GM21526 (cell line): ENCODE data around the gene SOD3.
A peak's percentile ranks its signal among the peaks of the same experiment; 100 is the strongest.

Experiments used
- ATAC-seq: cut with Tn5 transposase; IDR thresholded peaks from one replicate; pipeline ENCODE4 v1.9.1; 2021; ENCODE audit warnings: moderate library complexity; ENCODE audit not compliant: unreplicated experiment, low FRiP score

SOD3 gene, protein sequence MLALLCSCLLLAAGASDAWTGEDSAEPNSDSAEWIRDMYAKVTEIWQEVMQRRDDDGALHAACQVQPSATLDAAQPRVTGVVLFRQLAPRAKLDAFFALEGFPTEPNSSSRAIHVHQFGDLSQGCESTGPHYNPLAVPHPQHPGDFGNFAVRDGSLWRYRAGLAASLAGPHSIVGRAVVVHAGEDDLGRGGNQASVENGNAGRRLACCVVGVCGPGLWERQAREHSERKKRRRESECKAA

DNA sequence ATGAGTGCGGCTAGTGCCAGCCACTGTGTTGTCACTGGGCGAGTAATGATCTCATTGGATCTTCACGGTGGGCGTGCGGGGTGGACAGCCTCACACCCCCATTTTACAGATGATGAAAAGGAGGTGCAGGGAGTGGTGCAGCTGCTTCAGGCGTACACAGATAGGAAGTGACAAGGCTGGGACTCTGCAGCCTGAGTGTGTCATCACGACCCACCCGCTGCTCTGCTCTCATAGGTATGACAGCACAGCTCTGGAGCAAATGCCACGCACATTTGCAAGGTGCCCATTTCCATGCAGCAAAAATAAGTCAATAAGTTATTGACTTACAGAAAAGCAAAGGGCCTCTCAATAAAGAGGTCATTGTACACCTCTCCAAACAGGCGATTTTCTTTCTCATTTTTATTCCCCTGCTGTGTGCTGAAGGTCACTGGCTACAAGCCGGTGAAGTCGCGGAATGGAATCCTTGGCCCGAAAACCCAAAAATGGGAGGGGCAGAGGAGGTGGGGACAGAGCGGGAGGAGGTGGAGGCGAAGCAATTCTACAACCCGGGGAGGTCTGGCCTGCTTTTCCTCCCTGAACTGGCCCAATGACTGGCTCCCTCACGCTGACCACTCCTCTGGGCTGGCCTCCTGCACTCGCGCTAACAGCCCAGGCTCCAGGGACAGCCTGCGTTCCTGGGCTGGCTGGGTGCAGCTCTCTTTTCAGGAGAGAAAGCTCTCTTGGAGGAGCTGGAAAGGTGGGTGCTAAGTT, at the start of gene SOD3:
Gene SOD3, plus strand, starts transcription at position 658 of the 750 bp plus-strand sequence. CDS start 3,949 bp downstream, outside the sequence.
- ATAC-seq, result no peak

DNA sequence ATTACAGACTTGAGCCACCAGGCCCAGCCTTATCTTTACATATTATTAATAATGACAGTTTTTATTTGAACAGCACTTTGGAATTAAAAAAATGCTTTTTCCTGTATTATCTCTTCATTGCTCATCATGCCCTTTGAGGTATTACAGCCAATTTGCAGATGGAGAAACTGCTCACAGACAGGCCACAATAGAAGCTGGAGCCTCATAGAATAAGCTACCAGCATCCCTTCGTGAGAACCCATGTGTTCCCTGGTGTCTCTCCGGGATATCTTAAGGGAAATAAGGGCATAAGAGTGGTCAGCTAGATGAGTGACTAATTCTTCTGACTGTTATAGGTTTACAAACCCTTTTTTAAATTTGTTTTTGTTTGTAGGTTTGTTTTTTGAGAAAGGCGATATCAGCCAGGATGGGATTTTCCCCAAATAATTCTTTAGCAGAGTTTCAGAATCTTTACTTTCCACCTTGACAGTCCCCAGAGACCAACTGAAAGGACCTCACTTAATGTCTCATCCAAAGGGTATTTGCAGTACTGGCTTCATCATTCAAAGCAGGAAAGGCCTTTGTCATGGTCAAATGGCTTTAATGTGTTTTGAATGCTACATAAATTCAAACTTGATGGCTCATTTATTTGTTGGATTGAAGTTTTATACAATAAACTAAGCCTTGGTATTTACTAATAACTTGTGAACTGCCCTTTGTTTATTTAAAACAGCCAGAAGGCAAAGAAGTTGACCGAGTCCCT, 48.0 kb upstream of the SOD3 start:
- no peak for ATAC-seq

DNA sequence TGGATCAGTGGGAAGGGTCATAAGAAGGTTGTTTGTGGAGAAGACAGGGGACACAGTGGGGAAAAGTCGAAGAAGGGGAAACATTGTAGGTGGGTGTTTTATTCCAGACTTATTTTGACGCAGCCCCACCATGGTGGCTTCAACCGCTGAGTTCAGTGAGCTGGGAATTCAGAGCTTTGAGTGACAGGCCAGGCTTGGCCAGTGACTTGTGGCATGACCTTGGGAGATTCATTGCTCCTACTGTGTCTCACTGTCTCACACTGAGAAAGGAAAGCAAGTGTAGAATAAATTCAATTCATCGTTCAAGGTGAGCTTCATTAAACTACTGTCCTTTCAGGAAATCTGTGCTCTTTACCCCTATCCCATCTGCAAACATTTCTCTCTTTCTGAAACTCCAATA, 47.4 kb upstream of the SOD3 start:
- no peak for ATAC-seq

DNA sequence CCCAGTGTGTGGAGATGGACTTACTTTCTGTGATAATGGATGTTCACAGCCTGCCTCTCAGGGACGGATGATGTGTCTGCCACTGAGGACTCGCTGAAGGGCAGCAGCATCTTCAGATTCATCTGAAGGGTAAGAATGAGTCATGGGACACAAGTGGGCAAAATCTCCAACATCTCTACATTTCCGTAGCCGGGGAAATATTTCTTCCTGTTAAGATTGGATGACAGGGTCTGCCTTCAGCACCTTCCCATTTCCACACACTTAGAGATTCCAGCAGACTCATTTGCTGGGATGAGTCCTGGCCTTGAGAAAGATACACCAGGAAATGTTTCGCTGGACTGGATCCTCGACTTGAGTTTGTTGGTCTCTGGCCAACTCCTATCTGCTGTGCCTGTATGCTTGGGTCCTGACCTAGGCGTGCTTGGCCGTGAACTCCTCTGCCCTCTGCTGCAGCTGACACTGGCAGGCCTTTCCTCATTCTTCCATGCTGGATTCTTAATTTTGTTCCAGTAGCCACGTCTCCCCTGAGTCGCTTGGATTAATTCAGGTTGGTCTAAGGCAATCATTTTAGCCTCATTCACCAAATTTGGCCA, 46.5 kb upstream of the SOD3 start:
- ATAC-seq, result no peak

DNA sequence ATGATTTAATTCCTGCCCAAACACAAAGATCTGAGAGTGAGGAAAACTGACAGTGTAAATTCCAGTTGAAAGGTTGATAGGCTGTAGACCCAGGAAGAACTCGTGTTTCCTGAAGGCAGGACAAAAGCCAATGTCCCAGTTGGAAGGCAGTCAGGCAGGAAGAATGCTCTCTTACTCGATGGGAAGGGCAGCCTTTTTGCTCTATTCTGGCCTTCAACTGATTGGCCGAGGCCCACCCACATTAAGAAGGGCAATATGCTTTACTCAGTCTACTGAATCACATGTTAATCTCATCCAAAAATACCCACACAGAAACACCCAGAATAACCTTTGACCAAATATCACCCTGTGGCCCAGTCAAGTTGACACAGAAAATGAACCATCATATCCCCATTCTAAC, 45.3 kb upstream of the SOD3 start:
- ATAC-seq, result no peak

DNA sequence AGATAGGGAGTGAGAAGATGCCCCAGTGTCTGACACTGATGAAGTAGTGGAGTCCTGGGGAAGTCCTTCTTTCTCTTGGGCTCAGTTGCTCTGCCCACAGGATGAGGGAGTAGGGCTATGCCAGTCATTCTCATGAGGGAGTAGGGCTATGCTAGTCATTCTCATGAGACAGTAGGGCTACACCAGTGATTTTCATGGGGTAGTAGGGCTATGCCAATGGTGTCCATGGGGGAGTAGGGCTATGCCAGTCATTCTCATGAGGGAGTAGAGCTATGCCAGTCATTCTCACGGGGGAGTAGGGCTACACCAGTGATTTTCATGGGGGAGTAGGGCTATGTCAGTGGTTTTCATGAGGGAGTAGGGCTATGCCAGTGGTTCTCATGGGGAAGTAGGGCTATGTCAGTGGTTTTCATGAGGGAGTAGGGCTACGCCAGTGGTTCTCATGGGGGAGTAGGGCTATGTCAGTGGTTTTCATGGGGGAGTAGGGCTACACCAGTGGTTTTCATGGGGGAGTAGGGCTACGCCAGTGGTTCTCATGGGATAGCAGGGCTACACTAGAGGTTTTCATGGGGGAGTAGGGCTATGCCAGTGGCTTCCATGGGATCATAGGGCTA, 43.3 kb upstream of the SOD3 start:
- ATAC-seq, result no peak

DNA sequence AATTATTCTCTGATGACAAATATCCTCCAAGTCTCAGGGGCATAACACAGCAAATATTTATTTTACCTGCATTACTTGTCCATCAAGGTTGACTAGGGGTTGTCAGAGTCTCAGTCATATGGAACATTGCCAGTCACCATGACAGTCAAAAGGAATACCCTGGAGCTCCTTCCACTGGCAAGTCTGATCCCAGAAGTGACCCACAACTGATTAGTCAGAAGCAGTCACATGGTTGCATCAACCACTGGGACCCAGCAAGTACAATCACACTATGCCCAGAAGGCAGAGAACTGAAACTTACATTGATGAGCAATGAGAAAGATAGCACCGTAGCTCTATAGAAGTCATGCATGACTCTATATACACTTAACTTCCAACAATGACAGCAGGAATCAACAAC, 41.9 kb upstream of the SOD3 start:
- no peak for ATAC-seq

DNA sequence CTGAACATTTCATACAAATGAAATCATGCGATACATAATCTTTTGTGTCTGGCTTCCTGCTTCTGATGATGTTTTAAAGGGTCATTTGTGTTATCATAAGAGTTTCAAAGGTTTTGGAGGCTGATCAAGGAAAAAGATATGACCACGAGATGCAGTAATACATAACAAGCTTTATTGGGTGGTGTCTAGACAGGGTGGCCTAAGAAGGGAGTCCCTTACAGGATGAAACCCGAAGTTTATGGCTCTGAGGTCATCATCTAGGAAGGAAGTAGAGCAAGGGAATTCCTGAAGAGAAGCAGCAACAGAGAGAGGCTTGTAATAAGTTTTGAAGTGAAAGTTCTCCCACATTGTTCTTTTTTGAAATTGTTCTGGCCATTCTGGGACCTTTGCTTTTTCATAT, 40.8 kb upstream of the SOD3 start:
- no peak for ATAC-seq

DNA sequence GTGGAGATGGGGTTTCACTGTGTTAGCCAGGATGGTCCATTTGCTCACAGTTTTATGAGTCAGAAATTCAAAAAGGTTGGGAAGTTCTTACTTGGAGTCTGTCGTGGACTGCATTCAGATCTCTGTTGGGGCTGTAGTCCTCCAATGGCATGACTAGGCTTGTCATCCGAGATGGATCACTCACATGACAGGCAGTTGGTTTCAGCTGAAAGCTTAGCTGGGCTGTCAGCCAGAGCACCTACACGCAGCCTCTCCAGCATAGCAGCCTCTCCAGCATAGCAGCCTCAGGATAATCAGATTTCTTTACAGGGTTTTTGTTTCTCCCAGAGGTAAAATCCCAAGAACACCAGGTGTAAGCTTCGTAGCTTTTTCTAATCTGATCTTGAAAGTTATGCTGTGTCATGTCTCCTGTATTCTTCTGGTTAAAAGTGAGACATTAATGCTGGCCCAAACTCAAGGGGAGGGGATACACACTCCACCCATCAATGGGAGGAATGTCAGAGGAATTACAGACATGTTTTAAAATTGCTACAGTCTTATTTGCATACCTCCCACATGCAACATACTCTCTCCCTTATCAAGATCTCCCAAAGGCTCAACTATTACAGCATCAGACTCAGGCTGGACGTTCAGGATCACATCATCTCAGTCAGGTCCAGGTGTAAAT, 31.6 kb upstream of the SOD3 start:
- no peak for ATAC-seq

DNA sequence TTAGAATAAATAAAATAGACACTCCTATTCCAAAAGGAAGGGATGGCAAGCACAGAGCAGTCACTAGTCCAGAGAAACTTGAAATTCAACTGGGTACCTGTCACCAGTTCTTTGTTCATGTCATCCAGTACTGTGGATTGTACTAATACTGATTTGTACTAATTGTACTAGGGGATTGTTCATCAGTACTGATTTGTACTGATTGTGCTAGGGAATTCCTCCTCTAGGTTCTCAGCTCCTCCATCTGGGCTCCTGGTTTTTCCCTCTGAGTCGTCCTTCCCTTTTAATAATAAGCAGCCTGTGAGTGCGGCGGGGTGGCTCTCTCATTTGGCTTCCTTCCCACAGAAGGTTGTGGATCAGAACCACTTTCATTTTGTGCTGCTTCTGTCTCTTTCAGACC, 31.0 kb upstream of the SOD3 start:
- no peak for ATAC-seq

DNA sequence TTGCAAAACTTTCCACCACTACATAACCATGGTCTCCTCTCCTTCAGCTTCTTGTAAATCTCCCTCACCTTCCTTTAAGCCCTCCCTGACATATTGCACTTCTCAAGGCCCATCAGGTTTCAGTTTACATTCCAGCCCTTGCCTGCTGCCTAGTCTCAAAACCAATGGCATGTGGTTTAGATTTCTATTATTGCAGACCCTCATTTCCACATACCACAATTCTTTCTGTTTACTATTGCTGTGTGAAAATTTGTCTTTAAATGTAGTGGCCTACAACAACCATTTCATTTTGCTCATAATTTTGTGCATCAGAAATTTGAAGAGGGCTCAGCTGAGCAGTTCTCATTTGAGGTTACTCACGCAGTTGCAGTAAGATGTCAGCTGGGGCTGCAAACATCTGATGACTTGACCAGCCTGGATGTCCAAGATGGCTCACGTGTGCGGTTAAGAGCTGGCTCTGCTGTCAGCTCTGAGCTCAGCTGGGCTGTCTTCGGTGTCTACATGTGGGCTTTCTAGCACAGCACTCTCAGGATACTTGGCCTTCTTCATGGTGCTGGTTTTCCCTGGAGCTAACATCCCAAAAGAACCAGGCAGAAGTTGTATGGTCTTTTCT, 29.9 kb upstream of the SOD3 start:
- ATAC-seq, result no peak

DNA sequence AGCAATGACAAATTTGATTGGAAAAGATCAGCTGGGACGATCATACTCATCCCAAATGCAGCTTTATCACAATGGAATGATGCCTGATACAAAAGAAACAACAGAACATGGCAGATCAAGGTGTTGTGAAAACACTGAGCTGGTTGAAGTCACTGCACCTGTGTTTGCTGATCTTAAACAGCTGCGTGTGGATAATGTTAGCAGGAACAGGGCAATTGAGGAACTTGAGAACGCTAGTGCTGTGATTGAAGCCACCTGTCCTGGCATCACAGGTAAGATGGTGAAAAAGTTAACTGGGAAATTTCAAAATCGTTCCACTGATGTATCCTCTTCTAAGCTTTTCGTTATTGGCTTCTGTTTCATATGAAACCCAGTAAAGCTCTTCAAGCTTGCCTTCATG, 27.4 kb upstream of the SOD3 start:
- ATAC-seq, result peak; percentile 9

DNA sequence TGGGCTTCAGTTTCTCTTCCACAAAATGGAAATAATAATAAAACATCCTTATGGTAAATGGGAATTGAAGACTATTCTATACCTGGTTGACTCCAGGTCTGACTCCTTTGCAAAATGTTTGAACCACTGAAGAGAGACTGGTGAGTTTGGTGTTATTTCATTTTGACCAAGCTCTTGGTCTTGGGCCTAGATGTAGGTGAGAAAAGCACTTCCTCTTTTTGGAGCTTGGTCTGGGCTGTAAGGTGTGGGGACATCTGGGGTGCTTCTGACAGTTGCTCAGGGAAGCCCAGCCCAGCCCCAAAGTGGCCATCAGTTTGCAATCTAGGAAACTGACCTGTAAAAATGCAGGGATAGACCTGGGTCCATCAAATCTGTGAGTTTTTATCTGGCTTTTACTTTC, 26.8 kb upstream of the SOD3 start:
- ATAC-seq, result peak; percentile 87

DNA sequence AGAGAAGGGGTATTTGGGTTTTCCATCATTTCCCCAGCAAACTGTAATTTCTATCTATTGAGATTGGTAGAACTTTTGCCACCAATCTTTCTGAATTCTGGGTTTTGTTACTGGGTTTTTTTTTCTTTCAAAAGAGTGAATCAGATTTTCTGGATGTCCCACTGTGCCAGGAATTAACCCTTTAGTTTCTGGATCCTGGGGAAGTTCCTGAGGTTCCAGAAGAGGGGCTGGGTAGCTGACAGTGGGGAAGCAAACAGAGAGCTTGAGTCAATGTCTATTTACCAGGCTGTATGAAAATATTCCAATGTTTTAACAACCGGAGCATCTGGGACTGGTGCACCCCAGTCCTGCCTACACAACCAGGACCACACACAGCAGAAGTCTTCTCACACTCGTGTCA, 25.8 kb upstream of the SOD3 start:
- no peak for ATAC-seq

DNA sequence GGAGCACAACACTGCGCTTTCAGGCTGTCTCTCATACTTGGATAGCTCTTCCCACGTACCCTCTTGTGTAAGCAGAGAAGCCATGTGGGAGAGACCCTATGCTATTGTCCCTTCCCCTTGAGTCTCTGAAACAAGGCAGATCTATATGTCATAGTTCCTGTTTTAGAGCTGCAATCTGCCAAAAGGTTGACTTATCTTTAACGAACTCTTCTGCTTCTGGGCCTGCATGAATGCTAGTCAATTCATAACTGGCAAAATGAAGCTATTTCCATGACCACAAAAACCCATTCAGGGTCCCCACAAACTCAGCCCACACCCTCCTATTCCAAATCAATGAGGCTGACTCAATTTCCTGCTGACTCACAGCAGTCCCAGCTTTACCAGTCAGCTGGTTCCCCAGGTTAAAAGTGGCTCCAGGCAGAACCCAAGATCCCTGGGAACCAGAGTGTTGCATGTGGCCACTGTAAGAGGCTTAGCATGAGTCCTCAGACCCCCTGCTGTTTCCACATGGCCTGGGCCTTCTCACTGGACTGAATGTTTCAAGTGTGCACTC, 25.3 kb upstream of the SOD3 start:
- peak; percentile 53 for ATAC-seq

DNA sequence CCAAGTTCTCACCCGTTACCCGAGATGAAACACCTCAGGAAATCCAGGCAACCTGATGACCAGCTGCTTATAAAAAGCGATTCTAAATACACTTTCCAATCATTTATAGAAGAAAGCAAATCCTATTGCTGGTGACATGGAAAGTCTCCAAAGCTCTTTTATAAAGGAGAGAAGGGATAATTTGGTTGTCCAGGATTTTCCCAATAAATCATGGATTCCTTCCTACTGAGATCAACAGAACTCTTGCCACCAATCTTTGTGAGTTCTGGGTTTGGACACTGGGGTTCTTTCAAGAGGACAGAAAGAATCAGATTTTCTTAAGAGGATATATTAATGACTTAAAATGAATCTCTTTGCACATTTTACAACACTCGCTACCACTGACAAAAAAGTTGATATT, 24.7 kb upstream of the SOD3 start:
- ATAC-seq, result no peak

DNA sequence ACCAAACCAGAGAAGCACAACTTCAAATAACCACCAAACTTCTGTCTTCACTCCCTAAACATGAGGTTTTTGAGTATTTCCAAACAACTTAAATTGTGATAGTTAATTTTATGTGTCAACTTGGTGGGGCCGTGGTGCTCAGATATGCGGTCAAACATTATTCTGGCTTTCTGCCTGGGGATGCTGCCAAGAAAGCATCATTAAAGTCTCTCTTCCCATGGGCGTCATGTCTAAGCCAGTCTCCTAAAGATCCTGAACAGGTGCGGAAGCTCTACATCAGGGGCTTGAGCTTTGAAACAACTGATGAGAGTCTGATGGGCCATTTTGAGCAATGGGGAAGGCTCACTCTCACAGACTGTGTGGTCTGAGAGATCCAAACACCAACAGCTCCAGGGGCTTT, 24.1 kb upstream of the SOD3 start:
- no peak for ATAC-seq

DNA sequence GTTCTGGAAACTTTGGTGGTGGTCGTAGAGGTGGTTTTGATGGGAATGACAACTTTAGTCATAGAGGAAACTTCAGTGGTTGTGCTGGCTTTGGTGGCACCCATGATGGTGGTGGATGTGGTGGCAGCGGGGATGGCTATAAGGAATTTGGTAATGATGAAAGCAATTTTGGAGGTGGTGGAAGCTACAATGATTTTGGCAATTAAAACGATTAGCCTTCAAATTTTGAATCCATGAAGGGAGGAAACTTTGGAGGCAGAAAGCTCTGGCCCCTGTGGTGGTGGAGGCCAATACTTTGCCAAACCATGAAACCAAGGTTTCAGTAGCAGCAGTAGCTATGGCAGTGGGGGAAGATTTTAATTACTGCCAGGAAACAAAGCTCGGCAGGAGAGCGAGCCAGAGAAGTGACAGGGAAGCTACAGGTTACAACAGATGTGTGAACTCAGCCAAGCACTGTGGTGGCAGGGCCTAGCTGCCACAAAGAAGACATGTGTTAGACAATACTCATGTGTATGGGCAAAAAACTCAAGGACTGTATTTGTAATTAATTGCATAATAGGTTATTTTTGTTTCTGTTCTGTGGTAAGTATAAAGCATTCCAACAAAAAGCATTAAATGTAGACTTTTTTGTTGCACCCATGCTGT, 23.2 kb upstream of the SOD3 start:
- no peak for ATAC-seq

DNA sequence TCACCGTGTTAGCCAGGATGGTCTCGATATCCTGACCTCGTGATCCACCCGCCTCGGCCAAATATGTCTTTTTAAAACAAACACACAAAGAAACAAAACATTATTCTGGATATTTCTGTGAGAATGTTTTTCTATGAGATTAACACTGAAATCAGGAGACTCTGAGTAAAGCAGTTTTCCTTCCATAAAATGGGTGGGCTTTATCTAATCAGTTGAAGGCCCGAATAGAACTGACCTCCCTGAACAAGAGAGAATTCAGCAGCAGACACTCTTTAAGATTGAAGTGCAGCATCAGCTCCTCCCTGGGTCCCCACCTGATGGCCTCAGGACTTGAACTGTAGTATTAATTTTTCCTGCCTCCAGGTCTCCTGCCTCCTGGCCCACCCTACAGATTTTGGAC, 22.4 kb upstream of the SOD3 start:
- ATAC-seq, result no peak
